NCI-H2107 (cell line): Measurements from ENCODE around the gene UBE2L6.

ENCODE experiments used
- DNase-seq: peaks from one replicate; lab custom pipeline; 2025; lab: John Stamatoyannopoulos, UW

UBE2L6 gene

GRCh38 chr11:57567515-57568329, at the start of gene UBE2L6:
TSS of gene UBE2L6 (minus strand) at chr11:57567672. CDS start at chr11:57567611, 61 bp downstream.
- DNase-seq: peak; percentile 37

GRCh38 chr11:57616595-57616994, 49.1 kb upstream of the UBE2L6 start:
- no peak for DNase-seq

GRCh38 chr11:57615308-57615707, 47.8 kb upstream of the UBE2L6 start:
- no peak for DNase-seq

- DNase-seq: no peak
These were observed 46.8 kb upstream of the UBE2L6 start for GRCh38 chr11:57614234-57614772.

GRCh38 chr11:57610170-57610569, 42.7 kb upstream of the UBE2L6 start:
- DNase-seq: no peak

- no peak for DNase-seq
These were observed 37.6 kb upstream of the UBE2L6 start for GRCh38 chr11:57605028-57605420.

GRCh38 chr11:57604296-57605027, 37.0 kb upstream of the UBE2L6 start:
- DNase-seq: no peak

GRCh38 chr11:57601297-57601696, 33.8 kb upstream of the UBE2L6 start:
- no peak for DNase-seq

GRCh38 chr11:57599381-57599780, 31.9 kb upstream of the UBE2L6 start:
- DNase-seq: no peak

- no peak for DNase-seq
These were observed 31.3 kb upstream of the UBE2L6 start for GRCh38 chr11:57598831-57599155.

- DNase-seq: no peak
These were observed 30.7 kb upstream of the UBE2L6 start for GRCh38 chr11:57597916-57598830.

GRCh38 chr11:57597461-57597915, 30.0 kb upstream of the UBE2L6 start, which contains the start of gene SERPING1:
TSS of gene SERPING1 (plus strand) at chr11:57597685. CDS start at chr11:57598271, 586 bp downstream.
- no peak for DNase-seq

- no peak for DNase-seq
These were observed 28.9 kb upstream of the UBE2L6 start for GRCh38 chr11:57596266-57596885.

- DNase-seq: no peak
These were observed 20.7 kb upstream of the UBE2L6 start for GRCh38 chr11:57588046-57588710.

- no peak for DNase-seq
These were observed 19.3 kb upstream of the UBE2L6 start for GRCh38 chr11:57586711-57587245.

GRCh38 chr11:57585301-57585700, 17.8 kb upstream of the UBE2L6 start:
- DNase-seq: no peak

- no peak for DNase-seq
These were observed 16.9 kb upstream of the UBE2L6 start for GRCh38 chr11:57584341-57584740.

- DNase-seq: no peak
These were observed 6.6 kb upstream of the UBE2L6 start for GRCh38 chr11:57574061-57574460.

- DNase-seq: no peak
These were observed 4.1 kb upstream of the UBE2L6 start for GRCh38 chr11:57571606-57572005.

GRCh38 chr11:57568330-57568766, 876 bp upstream of the UBE2L6 start:
- no peak for DNase-seq
